Nucleus accumbens (tissue), 56 donors: Measurements from ENCODE around the gene RNU6-9.
"Not testable (repeated sequence)": the region's sequence is repeated elsewhere in the genome, so short reads cannot be mapped to it uniquely, and the experiment has no call there.

ENCODE experiments used
- DNase-seq, 56 donors: peaks; one replicate each; lab custom pipeline; 2025; lab: John Stamatoyannopoulos, UW

RNU6-9 gene

DNA sequence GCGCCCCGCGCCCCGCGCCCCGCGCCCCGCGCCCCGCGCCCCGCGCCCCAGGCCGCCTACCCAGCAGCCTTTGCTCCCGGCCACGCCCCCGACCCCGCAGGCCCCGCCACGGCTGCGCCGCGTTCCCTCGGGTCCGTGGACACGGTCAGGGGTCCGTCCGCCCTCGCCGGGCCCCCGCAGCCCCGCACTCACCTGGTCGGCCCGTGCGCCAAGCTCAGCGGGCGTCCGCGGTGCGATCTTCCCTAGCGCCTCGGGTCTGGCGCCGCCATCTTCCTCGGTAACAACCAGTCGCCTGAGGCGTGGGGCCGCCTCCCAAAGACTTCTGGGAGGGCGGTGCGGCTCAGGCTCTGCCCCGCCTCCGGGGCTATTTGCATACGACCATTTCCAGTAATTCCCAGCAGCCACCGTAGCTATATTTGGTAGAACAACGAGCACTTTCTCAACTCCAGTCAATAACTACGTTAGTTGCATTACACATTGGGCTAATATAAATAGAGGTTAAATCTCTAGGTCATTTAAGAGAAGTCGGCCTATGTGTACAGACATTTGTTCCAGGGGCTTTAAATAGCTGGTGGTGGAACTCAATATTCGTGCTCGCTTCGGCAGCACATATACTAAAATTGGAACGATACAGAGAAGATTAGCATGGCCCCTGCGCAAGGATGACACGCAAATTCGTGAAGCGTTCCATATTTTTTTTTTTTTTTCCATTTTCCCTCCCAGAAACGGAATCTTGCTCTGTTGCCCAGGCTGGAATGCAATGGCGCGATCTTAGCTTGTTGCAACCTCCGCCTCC, at the start of gene RNU6-9, which contains the start of gene MED16:
TSS of gene RNU6-9 (plus strand) at position 591 of the 796 bp plus-strand sequence.
TSS of gene MED16 (minus strand) at position 294 of the 796 bp plus-strand sequence. CDS start 2,056 bp downstream, outside the sequence.
- peak; percentile 50 to 94 (median 84) for DNase-seq

DNA sequence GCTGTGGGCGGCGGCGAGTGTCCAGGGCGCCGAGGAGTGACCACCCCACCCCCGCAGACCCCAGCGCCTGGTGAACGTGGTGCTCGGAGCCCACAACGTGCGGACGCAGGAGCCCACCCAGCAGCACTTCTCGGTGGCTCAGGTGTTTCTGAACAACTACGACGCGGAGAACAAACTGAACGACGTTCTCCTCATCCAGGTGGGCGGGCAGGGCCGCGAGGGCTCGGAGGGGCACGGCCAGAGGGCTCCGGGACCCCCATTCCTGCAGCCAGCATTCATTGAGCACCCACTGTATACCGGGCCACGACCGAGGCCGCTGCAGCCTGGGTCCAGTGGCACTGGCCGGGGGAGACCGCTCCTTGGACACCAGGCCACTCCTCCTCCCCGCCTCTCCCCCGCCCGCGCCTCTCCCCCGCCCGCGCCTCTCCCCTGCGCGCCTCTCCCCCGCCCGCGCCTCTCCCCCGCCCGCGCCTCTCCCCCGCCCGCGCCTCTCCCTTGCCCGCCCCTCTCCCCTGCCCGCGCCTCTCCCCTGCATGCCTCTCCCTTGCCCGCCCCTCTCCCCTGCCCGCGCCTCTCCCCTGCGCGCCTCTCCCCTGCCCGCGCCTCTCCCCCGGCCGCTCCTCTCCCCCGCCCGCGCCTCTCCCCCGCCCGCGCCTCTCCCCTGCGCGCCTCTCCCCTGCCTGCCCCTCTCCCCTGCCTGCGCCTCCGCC, 49.3 kb upstream of the RNU6-9 start:
- DNase-seq, result peak in 1 of 56 donors; percentile 54

GRCh38 chr19:844546-844971, 48.7 kb upstream of the RNU6-9 start:
- DNase-seq, result no peak

GRCh38 chr19:845707-846521, 47.4 kb upstream of the RNU6-9 start:
- no peak for DNase-seq

DNA sequence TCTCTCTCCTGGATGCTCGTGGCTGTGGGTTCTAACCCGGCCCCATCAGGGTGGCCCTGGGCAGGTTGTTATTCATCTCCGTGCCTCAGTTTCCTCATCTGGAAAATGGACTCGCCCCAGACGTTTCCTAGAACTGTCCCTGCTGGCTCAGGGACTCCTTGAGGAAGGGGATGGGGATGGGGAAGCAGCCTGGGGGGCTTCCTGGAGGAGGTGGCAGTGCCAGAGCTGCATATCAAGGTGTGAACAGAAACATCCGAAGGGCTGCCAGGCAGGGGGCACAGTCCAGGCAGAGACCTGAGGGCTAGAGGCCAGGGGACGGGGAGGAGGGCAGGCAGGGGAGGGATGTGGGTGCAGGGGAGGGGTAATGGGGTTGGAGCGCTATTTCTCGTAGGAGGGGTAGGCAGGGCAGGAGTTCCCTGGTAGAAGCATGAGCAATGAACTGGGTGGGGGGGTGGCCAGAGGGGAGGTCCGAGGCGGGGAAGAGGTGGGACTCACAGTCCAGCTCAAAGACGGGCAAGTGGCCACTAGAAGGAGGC, 44.8 kb upstream of the RNU6-9 start:
- no peak for DNase-seq

DNA sequence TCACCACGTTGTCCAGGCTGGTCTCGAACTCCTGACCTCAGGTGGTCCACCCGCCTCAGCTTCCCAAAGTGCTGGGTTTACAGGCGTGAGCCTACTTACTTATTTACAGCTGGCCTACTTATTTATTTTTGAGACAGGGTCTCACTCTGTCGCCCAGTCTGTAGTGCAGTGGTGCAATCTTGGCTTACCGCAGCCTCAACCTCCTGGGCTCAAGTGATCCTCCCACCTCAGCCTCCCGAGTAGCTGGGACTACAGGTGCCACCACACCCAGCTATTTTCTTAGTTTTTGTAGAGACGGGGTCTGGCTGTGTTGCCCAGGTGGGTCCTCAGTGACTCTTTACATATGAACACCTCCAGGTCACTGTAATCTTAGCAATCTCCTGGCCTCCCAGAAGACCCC, 44.1 kb upstream of the RNU6-9 start:
- not testable (repeated sequence) for DNase-seq

GRCh38 chr19:850221-850978, 42.9 kb upstream of the RNU6-9 start:
- peak in 17 of 56 donors; percentile 6 to 59 (median 25) for DNase-seq

DNA sequence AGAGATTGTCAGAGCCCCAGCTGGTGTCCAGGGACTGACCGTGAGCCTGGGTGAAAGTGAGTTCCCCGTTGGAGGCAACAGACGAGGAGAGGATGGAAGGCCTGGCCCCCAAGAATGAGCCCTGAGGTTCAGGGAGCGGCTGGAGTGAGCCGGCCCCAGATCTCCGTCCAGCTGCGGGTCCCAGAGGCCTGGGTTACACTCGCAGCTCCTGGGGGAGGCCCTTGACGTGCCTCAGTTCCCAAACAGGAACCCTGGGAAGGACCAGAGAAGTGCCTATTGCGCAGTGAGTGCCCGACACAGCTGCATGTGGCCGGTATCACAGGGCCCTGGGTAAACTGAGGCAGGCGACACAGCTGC, 42.3 kb upstream of the RNU6-9 start:
- no peak for DNase-seq

DNA sequence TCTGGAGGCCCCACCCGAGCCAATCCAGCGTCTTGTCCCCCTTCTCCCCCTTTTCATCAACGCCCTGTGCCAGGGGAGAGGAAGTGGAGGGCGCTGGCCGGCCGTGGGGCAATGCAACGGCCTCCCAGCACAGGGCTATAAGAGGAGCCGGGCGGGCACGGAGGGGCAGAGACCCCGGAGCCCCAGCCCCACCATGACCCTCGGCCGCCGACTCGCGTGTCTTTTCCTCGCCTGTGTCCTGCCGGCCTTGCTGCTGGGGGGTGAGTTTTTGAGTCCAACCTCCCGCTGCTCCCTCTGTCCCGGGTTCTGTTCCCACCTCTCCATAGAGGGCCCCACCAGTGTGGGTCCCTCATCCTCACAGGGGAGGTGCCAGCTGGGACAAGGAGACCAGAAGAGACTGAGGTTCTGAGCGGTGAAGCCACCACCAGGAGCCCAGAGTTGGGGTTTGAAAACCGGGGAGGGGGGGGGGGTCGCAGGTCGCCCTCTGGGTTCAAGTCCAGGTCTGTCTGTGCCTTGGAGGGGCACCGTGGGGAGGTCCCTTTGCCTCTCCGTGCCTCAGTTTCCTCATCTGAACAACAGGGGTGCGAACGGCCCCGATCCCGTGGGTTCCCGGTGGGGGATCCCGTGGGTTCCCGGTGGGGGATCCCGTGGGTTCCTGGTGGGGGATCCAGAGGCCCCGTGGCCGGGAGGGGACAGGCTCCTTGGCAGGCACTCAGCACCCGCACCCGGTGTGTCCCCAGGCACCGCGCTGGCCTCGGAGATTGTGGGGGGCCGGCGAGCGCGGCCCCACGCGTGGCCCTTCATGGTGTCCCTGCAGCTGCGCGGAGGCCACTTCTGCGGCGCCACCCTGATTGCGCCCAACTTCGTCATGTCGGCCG, 40.9 kb upstream of the RNU6-9 start, which contains the start of gene ELANE:
TSS of gene ELANE (plus strand) at position 168 of the 878 bp plus-strand sequence. CDS start at position 194, 26 bp downstream.
- DNase-seq, result no peak

DNA sequence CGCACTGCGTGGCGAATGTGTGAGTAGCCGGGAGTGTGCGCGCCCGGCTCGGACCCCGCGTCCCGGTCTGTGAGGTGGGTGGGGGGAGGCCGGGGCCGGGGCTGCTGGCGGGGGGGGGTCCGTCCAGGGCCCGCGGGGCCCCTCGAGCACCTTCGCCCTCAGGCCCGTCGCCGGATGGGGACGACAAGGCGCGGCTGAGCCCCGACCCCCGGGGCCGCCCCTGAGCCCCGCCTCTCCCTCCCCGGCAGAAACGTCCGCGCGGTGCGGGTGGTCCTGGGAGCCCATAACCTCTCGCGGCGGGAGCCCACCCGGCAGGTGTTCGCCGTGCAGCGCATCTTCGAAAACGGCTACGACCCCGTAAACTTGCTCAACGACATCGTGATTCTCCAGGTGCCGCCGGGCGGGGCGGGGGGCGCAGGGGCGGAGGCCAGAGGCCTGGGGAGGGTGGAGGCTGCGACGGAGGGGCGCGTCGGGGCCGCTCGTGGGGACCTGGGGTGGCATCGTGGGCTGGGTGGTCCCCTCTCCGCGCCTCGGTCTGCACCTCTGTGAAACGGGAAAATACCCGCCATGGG, 40.2 kb upstream of the RNU6-9 start:
- no peak for DNase-seq

- not testable (repeated sequence) for DNase-seq
Observed at GRCh38 chr19:853614-854220, 39.6 kb upstream of the RNU6-9 start.

GRCh38 chr19:854549-854948, 38.7 kb upstream of the RNU6-9 start:
- no peak for DNase-seq

GRCh38 chr19:855142-855541, 38.1 kb upstream of the RNU6-9 start:
- no peak for DNase-seq

DNA sequence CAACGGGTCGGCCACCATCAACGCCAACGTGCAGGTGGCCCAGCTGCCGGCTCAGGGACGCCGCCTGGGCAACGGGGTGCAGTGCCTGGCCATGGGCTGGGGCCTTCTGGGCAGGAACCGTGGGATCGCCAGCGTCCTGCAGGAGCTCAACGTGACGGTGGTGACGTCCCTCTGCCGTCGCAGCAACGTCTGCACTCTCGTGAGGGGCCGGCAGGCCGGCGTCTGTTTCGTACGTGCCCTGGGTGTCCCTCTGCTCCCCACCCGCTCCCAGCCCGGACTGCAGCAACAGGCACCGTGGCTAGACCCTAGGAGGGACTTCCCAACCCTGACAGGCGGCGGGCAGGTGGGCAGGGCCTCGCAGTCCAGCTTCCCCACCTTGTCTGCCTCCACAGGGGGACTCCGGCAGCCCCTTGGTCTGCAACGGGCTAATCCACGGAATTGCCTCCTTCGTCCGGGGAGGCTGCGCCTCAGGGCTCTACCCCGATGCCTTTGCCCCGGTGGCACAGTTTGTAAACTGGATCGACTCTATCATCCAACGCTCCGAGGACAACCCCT, 37.6 kb upstream of the RNU6-9 start:
- no peak for DNase-seq

DNA sequence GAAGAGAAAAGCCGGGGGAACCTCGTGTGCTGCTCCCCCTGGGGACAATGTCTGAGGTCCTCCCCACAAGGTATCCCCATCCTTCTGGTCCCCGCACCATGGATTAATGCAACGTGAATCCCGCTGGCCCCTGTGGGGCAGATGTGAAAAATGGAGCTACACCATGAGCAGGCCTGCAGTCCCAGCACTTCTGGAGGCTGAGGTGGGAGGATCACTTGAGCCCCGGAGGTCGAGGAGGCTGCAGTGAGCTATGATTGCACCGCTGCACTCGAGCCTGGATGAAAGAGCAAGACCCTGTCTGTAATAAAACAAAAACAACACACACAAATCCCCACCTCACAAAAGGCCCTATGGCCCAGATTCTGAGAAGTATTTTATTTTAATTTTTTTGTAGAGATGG, 35.0 kb upstream of the RNU6-9 start:
- DNase-seq, result no peak

- peak in 3 of 56 donors; percentile 13 to 21 (median 19) for DNase-seq
Observed at GRCh38 chr19:858868-859843, 34.1 kb upstream of the RNU6-9 start, which contains the start of gene CFD. TSS of gene CFD (plus strand) at chr19:859664. CDS start at chr19:859690, 26 bp downstream.
